GM23338 (cell line): ENCODE results near the gene SERAC1. TPM values are rescaled to one million over a fixed set of nuclear protein-coding genes. Genes with fewer than 3 reads are reported as not detected.

Source experiments
- ATAC-seq: fragments of 200-7000 bp; cut with Tn5 transposase; 3 replicates; pipeline ENCODE4 v1.9.1; 2020
- DNase-seq: peaks from one replicate; pipeline ENCODE4 v3.0.0-alpha.2; 2015; ENCODE audit warnings: low spot score
- H2AFZ ChIP-seq: fragments of 200-600 bp; sonication (generic); 2 replicates; pipeline ENCODE4 v1.8.0; 2016; ENCODE audit warnings: antibody characterized with exemption, mild to moderate bottlenecking, moderate library complexity
- H3F3A ChIP-seq: fragments of 200-600 bp; sonication (generic); replicated peaks from 2 replicates; pipeline ENCODE4 v1.8.0; 2017; ENCODE audit warnings: antibody characterized with exemption, mixed run types, low read depth
- H3K27ac ChIP-seq: fragments of 200-600 bp; sonication (generic); 2 replicates; pipeline ENCODE4 v1.6.1; 2016; ENCODE audit warnings: low read depth
- H3K27me3 ChIP-seq: fragments of 200-600 bp; sonication (generic); 2 replicates; pipeline ENCODE4 v1.8.0; 2016; ENCODE audit warnings: mild to moderate bottlenecking, mixed run types, moderate library complexity; ENCODE audit not compliant: insufficient read depth
- H3K36me3 ChIP-seq: fragments of 200-600 bp; sonication (generic); 2 replicates; pipeline ENCODE4 v1.8.0; 2016; ENCODE audit warnings: mild to moderate bottlenecking; ENCODE audit not compliant: insufficient read depth
- H3K4me1 ChIP-seq: fragments of 200-600 bp; sonication (generic); 2 replicates; pipeline ENCODE4 v1.8.0; 2016; ENCODE audit warnings: mild to moderate bottlenecking, moderate library complexity; ENCODE audit not compliant: insufficient read depth
- H3K4me2 ChIP-seq: fragments of 200-600 bp; sonication (generic); 2 replicates; pipeline ENCODE4 v1.7.1; 2017; ENCODE audit warnings: mixed run types
- H3K4me3 ChIP-seq: fragments of 200-600 bp; sonication (generic); 2 replicates; pipeline ENCODE4 v1.6.1; 2016; ENCODE audit warnings: mixed run types
- H3K79me2 ChIP-seq: fragments of 200-600 bp; sonication (generic); replicated peaks from 2 replicates; pipeline ENCODE4 v1.8.0; 2017; ENCODE audit warnings: mild to moderate bottlenecking; ENCODE audit not compliant: insufficient read depth
- H3K9me2 ChIP-seq: fragments of 200-600 bp; sonication (generic); 2 replicates; pipeline ENCODE4 v1.8.0; 2017; ENCODE audit not compliant: insufficient read depth
- H4K20me1 ChIP-seq: fragments of 200-600 bp; sonication (generic); replicated peaks from 2 replicates; pipeline ENCODE4 v1.8.0; 2017; ENCODE audit warnings: mild to moderate bottlenecking; ENCODE audit not compliant: insufficient read depth
- H3K27ac Mint-ChIP-seq: 2 replicates; pipeline ENCODE4 v1.8.0; 2020; ENCODE audit warnings: inconsistent platforms, mild to moderate bottlenecking, moderate library complexity, mixed read lengths
- H3K27me3 Mint-ChIP-seq: 3 replicates; pipeline ENCODE4 v1.8.0; 2022; ENCODE audit warnings: low read depth, mild to moderate bottlenecking, moderate library complexity, mixed read lengths, inconsistent platforms; ENCODE audit not compliant: insufficient read depth, poor library complexity
- H3K36me3 Mint-ChIP-seq: 3 replicates; pipeline ENCODE4 v1.8.0; 2021; ENCODE audit warnings: low read depth, mild to moderate bottlenecking, inconsistent platforms, moderate library complexity, mixed read lengths
- H3K4me1 Mint-ChIP-seq: 3 replicates; pipeline ENCODE4 v1.8.0; 2020; ENCODE audit warnings: mild to moderate bottlenecking, inconsistent platforms, mixed read lengths
- H3K4me3 Mint-ChIP-seq: 3 replicates; pipeline ENCODE4 v1.8.0; 2021; ENCODE audit warnings: moderate library complexity, mild to moderate bottlenecking, inconsistent platforms, mixed read lengths
- H3K9me3 Mint-ChIP-seq: 3 replicates; pipeline ENCODE4 v1.8.0; 2020; ENCODE audit warnings: moderate library complexity, mild to moderate bottlenecking, inconsistent platforms, mixed read lengths
- CREB1 ChIP-seq: fragments of 250-450 bp; sonication (Bioruptor Pico); IDR thresholded peaks from 2 replicates; pipeline ENCODE4 v1.5.0; 2020; ENCODE audit warnings: low read depth, mild to moderate bottlenecking, moderate library complexity
- EZH2 ChIP-seq: fragments of 200-600 bp; sonication (generic); IDR thresholded peaks from one replicate; pipeline ENCODE4 v1.8.0; 2017; ENCODE audit warnings: antibody characterized with exemption, mild to moderate bottlenecking, low read depth; ENCODE audit not compliant: unreplicated experiment
- EZH2phosphoT487 ChIP-seq: fragments of 200-600 bp; sonication (generic); IDR thresholded peaks from one replicate; pipeline ENCODE4 v1.8.1; 2018; ENCODE audit warnings: antibody characterized with exemption; ENCODE audit not compliant: unreplicated experiment
- JUNB ChIP-seq: IDR thresholded peaks from one replicate; pipeline ENCODE4 v1.6.1; 2016; ENCODE audit warnings: antibody characterized with exemption; ENCODE audit not compliant: unreplicated experiment
- NANOG ChIP-seq: IDR thresholded peaks from 2 replicates; pipeline ENCODE4 v1.6.1; 2016; ENCODE audit warnings: antibody characterized with exemption, borderline replicate concordance
- POLR2AphosphoS5 ChIP-seq: IDR thresholded peaks from 2 replicates; pipeline ENCODE4 v1.6.1; 2016; ENCODE audit warnings: antibody characterized with exemption, low read depth
- STAT1 ChIP-seq: IDR thresholded peaks from one replicate; pipeline ENCODE4 v1.6.1; 2016; ENCODE audit warnings: antibody characterized with exemption; ENCODE audit not compliant: unreplicated experiment
- ZNF114 ChIP-seq: fragments of 250-450 bp; sonication (Bioruptor Pico); IDR thresholded peaks from 2 replicates; pipeline ENCODE4 v1.5.0; 2020; ENCODE audit warnings: mild to moderate bottlenecking, moderate library complexity
- ZNF331 ChIP-seq: fragments of 250-450 bp; sonication (Bioruptor Pico); IDR thresholded peaks from 2 replicates; pipeline ENCODE4 v1.5.0; 2020; ENCODE audit warnings: low read depth, mild to moderate bottlenecking, moderate library complexity
- polyA plus RNA-seq: library from polyadenylated mRNA; unstranded; fragments of >200 nt; fragmentation: Nextera tagmentation; extraction: Ambion mirVana; gene quantifications from 2 replicates; pipeline ENCODE4 v1.2.1, GENCODE V29; 2016
- total RNA-seq: library from RNA; depleted of rRNA; stranded (reverse); fragments of >200 nt; shearing (Covaris generic); gene quantifications from 2 replicates; pipeline ENCODE4 v1.2.3, GENCODE V29; 2014
- TF ChIP-seq, protein P1 (sequence below): IDR thresholded peaks from 2 replicates; pipeline ENCODE4 v1.6.1; 2016; ENCODE audit warnings: antibody characterized with exemption
- TF ChIP-seq, protein P2 (sequence below), 2 experiments: fragments of 200-600 bp in 1 of 2; sonication (generic) in 1 of 2; conservative IDR thresholded peaks; 2 replicates each; pipeline versions ENCODE4 v1.5.1 to v1.6.1; 2016 to 2017; ENCODE audit warnings: antibody characterized with exemption in 2 of 2, low read depth in 2 of 2, mild to moderate bottlenecking in 2 of 2, moderate library complexity in 1 of 2
- TF ChIP-seq, protein P3 (sequence below): fragments of 250-450 bp; sonication (Bioruptor Pico); IDR thresholded peaks from 2 replicates; pipeline ENCODE4 v1.5.0; 2020; ENCODE audit warnings: mild to moderate bottlenecking, moderate library complexity
- TF ChIP-seq, protein P4 (sequence below): IDR thresholded peaks from one replicate; pipeline ENCODE4 v1.6.1; 2018; ENCODE audit warnings: antibody characterized with exemption; ENCODE audit not compliant: unreplicated experiment

The SERAC1 gene
- total and polyA plus RNA-seq, 2 experiments from 2014 or later = 5.1 to 8.4 TPM

DNA sequence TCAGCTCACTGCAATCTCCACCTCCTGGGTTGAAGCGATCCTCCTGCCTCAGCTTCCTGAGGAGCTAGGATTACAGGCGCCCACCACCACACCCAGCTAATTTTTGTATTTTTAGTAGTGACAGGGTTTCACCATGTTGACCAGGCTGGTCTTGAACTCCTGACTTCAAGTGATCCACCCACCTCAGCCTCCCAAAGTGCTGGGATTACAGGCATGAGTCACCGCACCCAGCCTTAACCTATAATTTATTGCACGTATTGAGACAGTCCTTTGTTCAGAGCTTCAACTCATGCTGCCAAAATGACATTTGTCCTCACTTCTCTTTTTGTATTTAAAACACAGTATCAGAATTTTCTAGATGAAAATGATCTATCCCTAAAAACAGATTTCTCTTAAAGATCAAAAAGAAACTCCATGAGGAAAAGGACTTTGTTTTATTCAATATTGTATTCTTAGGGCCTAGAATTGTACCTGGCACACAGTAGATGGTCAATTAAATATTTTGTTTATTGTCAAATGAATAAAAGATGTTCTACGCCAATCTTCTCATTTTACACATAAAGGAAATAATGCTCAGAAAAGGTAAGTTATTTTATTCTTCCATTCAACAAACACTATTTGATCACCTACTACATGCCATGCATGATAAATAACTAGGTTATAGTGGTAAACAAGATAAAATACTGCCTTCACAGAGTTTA is 10.8 kb downstream of the SERAC1 start:
- Histone ChIP-seq H3K27me3 (no peaks in the 10 kb centered on the region), H3K4me3 (no peak overlapping the region), H3K27ac (no peak overlapping the region), H3K36me3 (no peaks in the 10 kb centered on the region), H3K79me2 (no peaks in the 10 kb centered on the region), H3F3A (no peaks in the 10 kb centered on the region), H3K4me2 (no peak overlapping the region), H3K4me1 (peaks cover 14% of the 10 kb centered on the region; the same call in 1 of the 2 replicates), H2AFZ (no peak overlapping the region), H3K9me2 (no peaks in the 10 kb centered on the region), H4K20me1 (no peaks in the 10 kb centered on the region)
- Mint-ChIP-seq H3K9me3 (no peaks in the 10 kb centered on the region), H3K27me3 (no peaks in the 10 kb centered on the region), H3K36me3 (no peaks in the 10 kb centered on the region), H3K4me3 (no peak overlapping the region), H3K4me1 (peaks cover 14% of the 10 kb centered on the region), H3K27ac (no peak overlapping the region)
- ATAC-seq (no peak), DNase-seq (no peak)
- TF ChIP-seq ZNF331 (CRISPR knock-in tag) (no peak), ZNF114 (CRISPR knock-in tag) (no peak), NANOG (no peak), POLR2AphosphoS5 (no peak), CREB1 (CRISPR knock-in tag) (no peak), EZH2phosphoT487 (no peak), EZH2 (no peak), JUNB (no peak), STAT1 (no peak)
- TF ChIP-seq, protein P1, sequence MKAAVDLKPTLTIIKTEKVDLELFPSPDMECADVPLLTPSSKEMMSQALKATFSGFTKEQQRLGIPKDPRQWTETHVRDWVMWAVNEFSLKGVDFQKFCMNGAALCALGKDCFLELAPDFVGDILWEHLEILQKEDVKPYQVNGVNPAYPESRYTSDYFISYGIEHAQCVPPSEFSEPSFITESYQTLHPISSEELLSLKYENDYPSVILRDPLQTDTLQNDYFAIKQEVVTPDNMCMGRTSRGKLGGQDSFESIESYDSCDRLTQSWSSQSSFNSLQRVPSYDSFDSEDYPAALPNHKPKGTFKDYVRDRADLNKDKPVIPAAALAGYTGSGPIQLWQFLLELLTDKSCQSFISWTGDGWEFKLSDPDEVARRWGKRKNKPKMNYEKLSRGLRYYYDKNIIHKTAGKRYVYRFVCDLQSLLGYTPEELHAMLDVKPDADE = no peak
- TF ChIP-seq, protein P2, sequence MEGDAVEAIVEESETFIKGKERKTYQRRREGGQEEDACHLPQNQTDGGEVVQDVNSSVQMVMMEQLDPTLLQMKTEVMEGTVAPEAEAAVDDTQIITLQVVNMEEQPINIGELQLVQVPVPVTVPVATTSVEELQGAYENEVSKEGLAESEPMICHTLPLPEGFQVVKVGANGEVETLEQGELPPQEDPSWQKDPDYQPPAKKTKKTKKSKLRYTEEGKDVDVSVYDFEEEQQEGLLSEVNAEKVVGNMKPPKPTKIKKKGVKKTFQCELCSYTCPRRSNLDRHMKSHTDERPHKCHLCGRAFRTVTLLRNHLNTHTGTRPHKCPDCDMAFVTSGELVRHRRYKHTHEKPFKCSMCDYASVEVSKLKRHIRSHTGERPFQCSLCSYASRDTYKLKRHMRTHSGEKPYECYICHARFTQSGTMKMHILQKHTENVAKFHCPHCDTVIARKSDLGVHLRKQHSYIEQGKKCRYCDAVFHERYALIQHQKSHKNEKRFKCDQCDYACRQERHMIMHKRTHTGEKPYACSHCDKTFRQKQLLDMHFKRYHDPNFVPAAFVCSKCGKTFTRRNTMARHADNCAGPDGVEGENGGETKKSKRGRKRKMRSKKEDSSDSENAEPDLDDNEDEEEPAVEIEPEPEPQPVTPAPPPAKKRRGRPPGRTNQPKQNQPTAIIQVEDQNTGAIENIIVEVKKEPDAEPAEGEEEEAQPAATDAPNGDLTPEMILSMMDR (conservative IDR thresholded peaks at IDR 0.05; ENCODE audit: low read depth in 2 of 2) = no peak
- TF ChIP-seq, protein P3, sequence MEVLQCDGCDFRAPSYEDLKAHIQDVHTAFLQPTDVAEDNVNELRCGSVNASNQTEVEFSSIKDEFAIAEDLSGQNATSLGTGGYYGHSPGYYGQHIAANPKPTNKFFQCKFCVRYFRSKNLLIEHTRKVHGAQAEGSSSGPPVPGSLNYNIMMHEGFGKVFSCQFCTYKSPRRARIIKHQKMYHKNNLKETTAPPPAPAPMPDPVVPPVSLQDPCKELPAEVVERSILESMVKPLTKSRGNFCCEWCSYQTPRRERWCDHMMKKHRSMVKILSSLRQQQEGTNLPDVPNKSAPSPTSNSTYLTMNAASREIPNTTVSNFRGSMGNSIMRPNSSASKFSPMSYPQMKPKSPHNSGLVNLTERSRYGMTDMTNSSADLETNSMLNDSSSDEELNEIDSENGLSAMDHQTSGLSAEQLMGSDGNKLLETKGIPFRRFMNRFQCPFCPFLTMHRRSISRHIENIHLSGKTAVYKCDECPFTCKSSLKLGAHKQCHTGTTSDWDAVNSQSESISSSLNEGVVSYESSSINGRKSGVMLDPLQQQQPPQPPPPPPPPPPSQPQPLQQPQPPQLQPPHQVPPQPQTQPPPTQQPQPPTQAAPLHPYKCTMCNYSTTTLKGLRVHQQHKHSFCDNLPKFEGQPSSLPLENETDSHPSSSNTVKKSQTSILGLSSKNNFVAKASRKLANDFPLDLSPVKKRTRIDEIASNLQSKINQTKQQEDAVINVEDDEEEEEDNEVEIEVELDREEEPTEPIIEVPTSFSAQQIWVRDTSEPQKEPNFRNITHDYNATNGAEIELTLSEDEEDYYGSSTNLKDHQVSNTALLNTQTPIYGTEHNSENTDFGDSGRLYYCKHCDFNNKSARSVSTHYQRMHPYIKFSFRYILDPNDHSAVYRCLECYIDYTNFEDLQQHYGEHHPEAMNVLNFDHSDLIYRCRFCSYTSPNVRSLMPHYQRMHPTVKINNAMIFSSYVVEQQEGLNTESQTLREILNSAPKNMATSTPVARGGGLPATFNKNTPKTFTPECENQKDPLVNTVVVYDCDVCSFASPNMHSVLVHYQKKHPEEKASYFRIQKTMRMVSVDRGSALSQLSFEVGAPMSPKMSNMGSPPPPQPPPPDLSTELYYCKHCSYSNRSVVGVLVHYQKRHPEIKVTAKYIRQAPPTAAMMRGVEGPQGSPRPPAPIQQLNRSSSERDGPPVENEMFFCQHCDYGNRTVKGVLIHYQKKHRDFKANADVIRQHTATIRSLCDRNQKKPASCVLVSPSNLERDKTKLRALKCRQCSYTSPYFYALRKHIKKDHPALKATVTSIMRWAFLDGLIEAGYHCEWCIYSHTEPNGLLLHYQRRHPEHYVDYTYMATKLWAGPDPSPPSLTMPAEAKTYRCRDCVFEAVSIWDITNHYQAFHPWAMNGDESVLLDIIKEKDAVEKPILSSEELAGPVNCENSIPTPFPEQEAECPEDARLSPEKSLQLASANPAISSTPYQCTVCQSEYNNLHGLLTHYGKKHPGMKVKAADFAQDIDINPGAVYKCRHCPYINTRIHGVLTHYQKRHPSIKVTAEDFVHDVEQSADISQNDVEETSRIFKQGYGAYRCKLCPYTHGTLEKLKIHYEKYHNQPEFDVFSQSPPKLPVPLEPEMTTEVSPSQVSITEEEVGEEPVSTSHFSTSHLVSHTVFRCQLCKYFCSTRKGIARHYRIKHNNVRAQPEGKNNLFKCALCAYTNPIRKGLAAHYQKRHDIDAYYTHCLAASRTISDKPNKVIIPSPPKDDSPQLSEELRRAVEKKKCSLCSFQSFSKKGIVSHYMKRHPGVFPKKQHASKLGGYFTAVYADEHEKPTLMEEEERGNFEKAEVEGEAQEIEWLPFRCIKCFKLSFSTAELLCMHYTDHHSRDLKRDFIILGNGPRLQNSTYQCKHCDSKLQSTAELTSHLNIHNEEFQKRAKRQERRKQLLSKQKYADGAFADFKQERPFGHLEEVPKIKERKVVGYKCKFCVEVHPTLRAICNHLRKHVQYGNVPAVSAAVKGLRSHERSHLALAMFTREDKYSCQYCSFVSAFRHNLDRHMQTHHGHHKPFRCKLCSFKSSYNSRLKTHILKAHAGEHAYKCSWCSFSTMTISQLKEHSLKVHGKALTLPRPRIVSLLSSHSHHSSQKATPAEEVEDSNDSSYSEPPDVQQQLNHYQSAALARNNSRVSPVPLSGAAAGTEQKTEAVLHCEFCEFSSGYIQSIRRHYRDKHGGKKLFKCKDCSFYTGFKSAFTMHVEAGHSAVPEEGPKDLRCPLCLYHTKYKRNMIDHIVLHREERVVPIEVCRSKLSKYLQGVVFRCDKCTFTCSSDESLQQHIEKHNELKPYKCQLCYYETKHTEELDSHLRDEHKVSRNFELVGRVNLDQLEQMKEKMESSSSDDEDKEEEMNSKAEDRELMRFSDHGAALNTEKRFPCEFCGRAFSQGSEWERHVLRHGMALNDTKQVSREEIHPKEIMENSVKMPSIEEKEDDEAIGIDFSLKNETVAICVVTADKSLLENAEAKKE = no peak
- TF ChIP-seq, protein P4, sequence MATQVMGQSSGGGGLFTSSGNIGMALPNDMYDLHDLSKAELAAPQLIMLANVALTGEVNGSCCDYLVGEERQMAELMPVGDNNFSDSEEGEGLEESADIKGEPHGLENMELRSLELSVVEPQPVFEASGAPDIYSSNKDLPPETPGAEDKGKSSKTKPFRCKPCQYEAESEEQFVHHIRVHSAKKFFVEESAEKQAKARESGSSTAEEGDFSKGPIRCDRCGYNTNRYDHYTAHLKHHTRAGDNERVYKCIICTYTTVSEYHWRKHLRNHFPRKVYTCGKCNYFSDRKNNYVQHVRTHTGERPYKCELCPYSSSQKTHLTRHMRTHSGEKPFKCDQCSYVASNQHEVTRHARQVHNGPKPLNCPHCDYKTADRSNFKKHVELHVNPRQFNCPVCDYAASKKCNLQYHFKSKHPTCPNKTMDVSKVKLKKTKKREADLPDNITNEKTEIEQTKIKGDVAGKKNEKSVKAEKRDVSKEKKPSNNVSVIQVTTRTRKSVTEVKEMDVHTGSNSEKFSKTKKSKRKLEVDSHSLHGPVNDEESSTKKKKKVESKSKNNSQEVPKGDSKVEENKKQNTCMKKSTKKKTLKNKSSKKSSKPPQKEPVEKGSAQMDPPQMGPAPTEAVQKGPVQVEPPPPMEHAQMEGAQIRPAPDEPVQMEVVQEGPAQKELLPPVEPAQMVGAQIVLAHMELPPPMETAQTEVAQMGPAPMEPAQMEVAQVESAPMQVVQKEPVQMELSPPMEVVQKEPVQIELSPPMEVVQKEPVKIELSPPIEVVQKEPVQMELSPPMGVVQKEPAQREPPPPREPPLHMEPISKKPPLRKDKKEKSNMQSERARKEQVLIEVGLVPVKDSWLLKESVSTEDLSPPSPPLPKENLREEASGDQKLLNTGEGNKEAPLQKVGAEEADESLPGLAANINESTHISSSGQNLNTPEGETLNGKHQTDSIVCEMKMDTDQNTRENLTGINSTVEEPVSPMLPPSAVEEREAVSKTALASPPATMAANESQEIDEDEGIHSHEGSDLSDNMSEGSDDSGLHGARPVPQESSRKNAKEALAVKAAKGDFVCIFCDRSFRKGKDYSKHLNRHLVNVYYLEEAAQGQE = no peak
